Esophagus muscularis mucosa (tissue), 4 donors: Measurements from ENCODE around the gene ZNF740. TPM values are rescaled to one million over a fixed set of nuclear protein-coding genes. Genes with fewer than 3 reads are reported as not detected.

Source experiments
- DNase-seq: peaks from one replicate; pipeline ENCODE4 v3.0.0-alpha.2; 2017; ENCODE audit errors: extremely low spot score
- H3K27ac ChIP-seq, 4 donors: fragments of 200-600 bp; sonication (generic); replicated peaks in 1 of 4; 1 replicate in 3 of 4; 2 replicates in 1 of 4; pipeline ENCODE4 v1.5.1; 2016 to 2019; ENCODE audit warnings: mild to moderate bottlenecking in 1 of 4
- H3K27me3 ChIP-seq, 4 donors: fragments of 200-600 bp; sonication (generic); one replicate each; pipeline versions ENCODE4 v1.5.1 to v1.6.0; 2016 to 2019
- H3K36me3 ChIP-seq, 4 donors: fragments of 200-600 bp; sonication (generic); one replicate each; pipeline ENCODE4 v1.5.1; 2016 to 2019
- H3K4me1 ChIP-seq, 4 donors: fragments of 200-600 bp; sonication (generic); one replicate each; pipeline ENCODE4 v1.5.1; 2016 to 2019
- H3K4me3 ChIP-seq, 4 donors: fragments of 200-600 bp; sonication (generic); 1 replicate in 2 of 4; 2 replicates in 2 of 4; pipeline ENCODE4 v1.5.1; 2016 to 2019; ENCODE audit warnings: mild to moderate bottlenecking in 4 of 4, moderate library complexity in 1 of 4
- H3K9me3 ChIP-seq, 4 donors: fragments of 200-600 bp; sonication (generic); 1 replicate in 3 of 4; 2 replicates in 1 of 4; pipeline ENCODE4 v1.5.1; 2016 to 2019
- EP300 ChIP-seq: sonication (generic); formaldehyde crosslinking; IDR thresholded peaks from one replicate; pipeline ENCODE4 v1.6.1; 2017; ENCODE audit warnings: antibody characterized with exemption
- POLR2A ChIP-seq: fragments of 450-650 bp; IDR thresholded peaks from one replicate; pipeline ENCODE4 v1.6.1; 2017; ENCODE audit warnings: antibody characterized with exemption, moderate library complexity, mild to moderate bottlenecking, low read depth
- POLR2AphosphoS5 ChIP-seq, 2 donors: sonication (generic); formaldehyde crosslinking; IDR thresholded peaks; one replicate each; pipeline ENCODE4 v1.6.1; 2017; ENCODE audit warnings: antibody characterized with exemption in 2 of 2
- WGBS: methylation state at CpG from one replicate; pipeline ENCODE4 v1.1.5; 2018; 5-methylcytosine and 5-hydroxymethylcytosine counted together
- intact Hi-C: fragments of 100-400 bp; cut with DNase I; formaldehyde crosslinking; loops from one replicate; pipeline ENCODE4 v1.15.1; 2023
- total RNA-seq, 4 donors: library from RNA; depleted of rRNA; stranded (reverse); fragments of >200 nt; gene quantifications; one replicate each; pipeline versions ENCODE4 v1.1.0 to v1.2.1, GENCODE V29; 2016
- TF ChIP-seq, protein P1 (sequence below), 3 experiments: fragments of 200-600 bp in 2 of 3; fragments of 450-650 bp in 1 of 3; sonication (generic) in 2 of 3; IDR thresholded peaks; one replicate each; pipeline ENCODE4 v1.5.1; 2017 to 2019; ENCODE audit warnings: antibody characterized with exemption in 3 of 3, mild to moderate bottlenecking in 2 of 3, moderate library complexity in 1 of 3

Gene ZNF740
- total RNA-seq, 4 donors from 2014 or later = 12.4 to 19.6 (median 15.3) TPM

GRCh38 chr12:53230108-53230845, 49.8 kb downstream of the ZNF740 start:
- Histone ChIP-seq H3K9me3 (no peaks in the 10 kb centered on the region), H3K27ac (peak overlapping the region; percentile 88 to 96 (median 90)), H3K27me3 (no peaks in the 10 kb centered on the region), H3K4me3 (peak overlapping the region in 3 of 4 donors; percentile 71 to 93 (median 78)), H3K36me3 (peaks cover 0 to 25% (median 6%) of the 10 kb centered on the region in 4 donors), H3K4me1 (peaks cover 34 to 78% (median 75%) of the 10 kb centered on the region in 4 donors)
- TF ChIP-seq EP300 (no peak), POLR2A (no peak), POLR2AphosphoS5 (IDR thresholded peaks at IDR 0.05) (no peak)
- TF ChIP-seq, protein P1, sequence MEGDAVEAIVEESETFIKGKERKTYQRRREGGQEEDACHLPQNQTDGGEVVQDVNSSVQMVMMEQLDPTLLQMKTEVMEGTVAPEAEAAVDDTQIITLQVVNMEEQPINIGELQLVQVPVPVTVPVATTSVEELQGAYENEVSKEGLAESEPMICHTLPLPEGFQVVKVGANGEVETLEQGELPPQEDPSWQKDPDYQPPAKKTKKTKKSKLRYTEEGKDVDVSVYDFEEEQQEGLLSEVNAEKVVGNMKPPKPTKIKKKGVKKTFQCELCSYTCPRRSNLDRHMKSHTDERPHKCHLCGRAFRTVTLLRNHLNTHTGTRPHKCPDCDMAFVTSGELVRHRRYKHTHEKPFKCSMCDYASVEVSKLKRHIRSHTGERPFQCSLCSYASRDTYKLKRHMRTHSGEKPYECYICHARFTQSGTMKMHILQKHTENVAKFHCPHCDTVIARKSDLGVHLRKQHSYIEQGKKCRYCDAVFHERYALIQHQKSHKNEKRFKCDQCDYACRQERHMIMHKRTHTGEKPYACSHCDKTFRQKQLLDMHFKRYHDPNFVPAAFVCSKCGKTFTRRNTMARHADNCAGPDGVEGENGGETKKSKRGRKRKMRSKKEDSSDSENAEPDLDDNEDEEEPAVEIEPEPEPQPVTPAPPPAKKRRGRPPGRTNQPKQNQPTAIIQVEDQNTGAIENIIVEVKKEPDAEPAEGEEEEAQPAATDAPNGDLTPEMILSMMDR (IDR thresholded peaks at IDR 0.05) = no peak
- no peak for DNase-seq
- WGBS = 86% methylated on average over 6 of the region's 10 CpGs
- intact Hi-C loops = no loop called here

DNA sequence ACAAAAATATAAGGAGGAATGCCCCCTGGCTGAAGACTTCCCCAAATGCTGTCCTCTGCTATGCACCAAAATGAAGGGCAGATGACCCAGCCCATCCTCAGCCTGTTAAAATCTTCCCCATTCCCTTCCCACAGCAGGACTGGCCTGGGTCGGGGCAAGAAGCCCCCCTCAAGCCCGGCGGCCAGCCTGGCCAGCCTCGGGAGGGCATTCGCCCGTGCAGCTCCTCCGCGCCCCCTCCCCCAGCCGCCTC, 51.1 kb downstream of the ZNF740 start:
- WGBS = 0% methylated on average over 1 of the region's 9 CpGs
- TF ChIP-seq, protein P1 (IDR thresholded peaks at IDR 0.05) = peak in 1 of 3 experiments; percentile 10
- TF ChIP-seq EP300 = no peak
- Histone ChIP-seq H3K36me3 (peaks cover 0 to 22% (median 6%) of the 10 kb centered on the region in 4 donors), H3K4me3 (peak overlapping the region; percentile 71 to 93 (median 78)), H3K4me1 (peaks cover 34 to 66% (median 64%) of the 10 kb centered on the region in 4 donors), H3K27ac (peak overlapping the region; percentile 88 to 96 (median 90)), H3K27me3 (no peaks in the 10 kb centered on the region), H3K9me3 (no peaks in the 10 kb centered on the region)
- no peak for DNase-seq
- intact Hi-C loops = no loop called here

- Histone ChIP-seq H3K4me3 (peak within 1 kb of the TSS; percentile 71 to 93 (median 78)), H3K36me3 (peaks cover 0 to 17% (median 4%) of the 10 kb centered on the region in 4 donors), H3K27me3 (no peaks in the 10 kb centered on the region), H3K27ac (peak within 1 kb of the TSS; percentile 88 to 96 (median 90)), H3K4me1 (peaks cover 34 to 64% (median 63%) of the 10 kb centered on the region in 4 donors), H3K9me3 (no peaks in the 10 kb centered on the region)
- intact Hi-C loops = no loop called here
- DNase-seq = no peak
- no peak for TF ChIP-seq POLR2A
- TF ChIP-seq EP300 = no peak
- TF ChIP-seq, protein P1 (IDR thresholded peaks at IDR 0.05) = peak in 1 of 3 experiments; percentile 16
- TF ChIP-seq POLR2AphosphoS5 (IDR thresholded peaks at IDR 0.05) = peak; percentile 45 to 80
- WGBS = 2% methylated on average over 35 of the region's 44 CpGs
Observed at GRCh38 chr12:53231921-53232645, 51.6 kb downstream of the ZNF740 start, which contains the start of gene RARG. RARG (minus strand) TSS chr12:53232209; CDS start chr12:53227545, 4,664 bp downstream.

GRCh38 chr12:53232646-53233461, 52.3 kb downstream of the ZNF740 start:
- Histone ChIP-seq H3K36me3 (peaks cover 0 to 9% (median 1%) of the 10 kb centered on the region in 4 donors), H3K9me3 (no peaks in the 10 kb centered on the region), H3K27ac (peak overlapping the region; percentile 88 to 96 (median 90)), H3K27me3 (no peaks in the 10 kb centered on the region), H3K4me1 (peaks cover 34 to 63% (median 61%) of the 10 kb centered on the region in 4 donors), H3K4me3 (peak overlapping the region; percentile 71 to 93 (median 78))
- TF ChIP-seq, protein P1 (IDR thresholded peaks at IDR 0.05) = peak in 1 of 3 experiments; percentile 1
- TF ChIP-seq POLR2AphosphoS5 (IDR thresholded peaks at IDR 0.05) = no peak
- 17% methylated on average over 9 of the region's 11 CpGs for WGBS
- intact Hi-C loops = no loop called here
- no peak for DNase-seq
